VCaP (cell line): Measurements from ENCODE around the gene SOX30.

Source experiments
- H3K27ac ChIP-seq: fragments of 450-650 bp; 2 replicates; pipeline ENCODE4 v1.5.1; 2017
- TF ChIP-seq, protein P1 (sequence below): fragments of 450-650 bp; conservative IDR thresholded peaks from 2 replicates; pipeline ENCODE4 v1.5.1; 2017; ENCODE audit warnings: mild to moderate bottlenecking, moderate library complexity

Gene SOX30

DNA sequence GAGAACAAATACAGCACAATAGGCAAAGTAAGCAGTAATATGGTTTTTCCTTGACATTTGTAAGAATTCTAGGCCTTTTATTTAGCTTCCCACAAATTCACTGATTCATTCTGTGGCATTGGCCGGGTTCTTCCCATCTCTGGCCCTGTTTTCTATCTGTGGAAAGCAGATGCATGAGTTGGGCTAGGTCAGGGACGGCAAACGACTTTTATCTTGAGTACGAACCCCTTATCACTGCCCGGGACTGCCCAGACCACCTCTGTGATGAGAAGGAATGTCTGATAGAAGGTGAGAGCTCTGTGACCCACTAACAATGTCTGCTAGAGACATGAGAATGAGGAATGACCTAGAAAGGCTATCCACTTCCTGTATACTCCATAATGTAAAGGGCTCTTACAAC is 41.2 kb downstream of the SOX30 start:
- H3K27ac ChIP-seq = no peak overlapping the region
- TF ChIP-seq, protein P1, sequence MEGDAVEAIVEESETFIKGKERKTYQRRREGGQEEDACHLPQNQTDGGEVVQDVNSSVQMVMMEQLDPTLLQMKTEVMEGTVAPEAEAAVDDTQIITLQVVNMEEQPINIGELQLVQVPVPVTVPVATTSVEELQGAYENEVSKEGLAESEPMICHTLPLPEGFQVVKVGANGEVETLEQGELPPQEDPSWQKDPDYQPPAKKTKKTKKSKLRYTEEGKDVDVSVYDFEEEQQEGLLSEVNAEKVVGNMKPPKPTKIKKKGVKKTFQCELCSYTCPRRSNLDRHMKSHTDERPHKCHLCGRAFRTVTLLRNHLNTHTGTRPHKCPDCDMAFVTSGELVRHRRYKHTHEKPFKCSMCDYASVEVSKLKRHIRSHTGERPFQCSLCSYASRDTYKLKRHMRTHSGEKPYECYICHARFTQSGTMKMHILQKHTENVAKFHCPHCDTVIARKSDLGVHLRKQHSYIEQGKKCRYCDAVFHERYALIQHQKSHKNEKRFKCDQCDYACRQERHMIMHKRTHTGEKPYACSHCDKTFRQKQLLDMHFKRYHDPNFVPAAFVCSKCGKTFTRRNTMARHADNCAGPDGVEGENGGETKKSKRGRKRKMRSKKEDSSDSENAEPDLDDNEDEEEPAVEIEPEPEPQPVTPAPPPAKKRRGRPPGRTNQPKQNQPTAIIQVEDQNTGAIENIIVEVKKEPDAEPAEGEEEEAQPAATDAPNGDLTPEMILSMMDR = no peak

GRCh38 chr5:157608972-157609565 is 43.2 kb downstream of the SOX30 start:
- TF ChIP-seq, protein P1 = no peak
- no peak overlapping the region for H3K27ac ChIP-seq

DNA sequence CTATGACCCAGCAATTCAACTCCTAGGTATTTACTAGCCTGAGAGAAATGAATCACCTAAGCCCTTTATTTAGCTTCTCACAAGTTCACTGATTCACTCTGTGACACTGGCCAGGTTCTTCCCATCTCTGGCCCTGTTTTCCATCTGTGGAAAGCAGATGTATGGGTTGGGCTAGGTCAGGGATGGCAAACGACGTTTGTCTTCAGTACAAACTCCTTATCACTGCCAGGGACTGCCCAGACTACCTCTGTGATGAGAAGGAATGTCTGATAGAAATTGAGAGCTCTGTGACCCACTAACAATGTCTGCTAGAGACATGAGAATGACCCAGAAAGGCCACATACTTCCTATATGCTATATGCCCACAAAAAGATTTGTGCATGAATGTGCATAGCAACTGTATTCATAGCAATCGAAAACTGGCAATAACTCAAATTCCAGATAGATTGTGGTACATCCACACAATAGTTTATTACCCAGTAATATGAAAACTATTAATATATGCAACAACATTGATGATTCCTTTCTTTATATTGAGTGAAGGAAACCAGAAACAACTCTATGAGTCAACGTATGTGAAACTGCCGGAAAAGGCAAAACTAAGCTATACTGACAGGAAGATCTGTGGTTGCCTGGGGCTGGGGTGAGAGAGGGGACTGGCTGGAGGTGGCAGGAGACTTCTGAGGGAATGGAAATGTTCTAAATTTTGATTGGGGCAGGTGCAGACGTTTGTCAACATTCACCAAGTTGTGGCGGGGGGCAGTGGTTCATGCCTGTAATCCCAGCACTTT is 44.7 kb downstream of the SOX30 start:
- TF ChIP-seq, protein P1 = no peak
- H3K27ac ChIP-seq = no peak overlapping the region

- TF ChIP-seq, protein P1 = no peak
- no peak overlapping the region for H3K27ac ChIP-seq
Observed at GRCh38 chr5:157606046-157606445, 46.2 kb downstream of the SOX30 start.

- TF ChIP-seq, protein P1 = no peak
- H3K27ac ChIP-seq = no peak overlapping the region
Observed at GRCh38 chr5:157603333-157604190, 48.7 kb downstream of the SOX30 start.

DNA sequence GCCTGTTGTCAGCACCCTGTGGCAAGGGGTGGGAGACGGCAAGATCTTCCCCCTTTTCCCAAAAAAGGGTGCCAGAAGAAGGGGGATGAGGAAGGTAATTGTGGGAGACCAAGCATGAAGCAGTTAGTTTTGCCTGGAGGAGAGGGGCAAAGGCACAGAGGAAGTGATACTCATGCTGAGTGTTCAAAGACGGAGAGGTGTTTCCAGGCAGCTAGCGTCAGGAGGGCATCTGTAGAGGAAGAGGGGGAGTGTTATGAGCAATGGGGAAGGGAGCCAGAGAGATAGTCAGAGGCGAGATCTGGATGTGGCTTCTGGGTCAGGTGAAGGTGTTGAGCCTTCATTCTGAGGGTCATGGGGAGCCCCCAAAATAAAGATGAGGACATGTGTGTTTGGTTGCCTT is 49.7 kb downstream of the SOX30 start:
- H3K27ac ChIP-seq = no peak overlapping the region
- TF ChIP-seq, protein P1 = no peak

DNA sequence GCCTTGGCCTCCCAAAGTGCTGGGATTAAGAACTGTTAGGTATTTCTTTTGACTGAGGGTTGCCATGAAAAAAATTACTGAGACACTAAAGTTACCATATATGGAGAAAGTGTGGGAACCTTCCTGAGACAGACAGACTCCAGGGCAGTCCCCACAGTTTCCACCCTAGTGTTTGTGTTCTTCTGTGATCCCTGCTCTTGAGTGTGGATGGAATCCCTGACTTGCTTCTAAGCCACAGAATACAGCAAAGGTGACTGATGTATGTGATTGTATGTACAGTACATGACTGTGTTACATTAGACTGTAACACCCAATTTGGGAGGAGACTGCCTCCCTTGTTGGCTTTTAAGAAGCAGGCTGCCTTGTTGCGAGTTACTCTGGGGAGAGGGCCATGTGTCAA is 52.0 kb downstream of the SOX30 start:
- TF ChIP-seq, protein P1 = no peak
- H3K27ac ChIP-seq = no peak overlapping the region
